Endothelial cell of umbilical vein (primary cell): Measurements from ENCODE around the gene RNF10. TPM values are rescaled to one million over a fixed set of nuclear protein-coding genes. Genes with fewer than 3 reads are reported as not detected.

Source experiments
- BruUV-seq: library from RNA; stranded (reverse); fragments of 400-500 nt; replicated peaks from 2 replicates; lab custom pipeline; 2021; lab: Mats Ljungman, UMichigan
- CTCF ChIA-PET: fragments of 300-600, 350-600 bp; sonication (Branson Sonifier 250); formaldehyde crosslinking; loops from one replicate; lab custom pipeline; 2021; ENCODE audit warnings: antibody characterized with exemption, inconsistent platforms; lab: Charles Lee
- POLR2A ChIA-PET: fragments of 300-600, 350-600 bp; sonication (Branson Sonifier 250); formaldehyde crosslinking; loops from one replicate; lab custom pipeline; 2021; ENCODE audit warnings: antibody characterized with exemption, inconsistent platforms; lab: Charles Lee
- DNase-seq: peaks from one replicate; pipeline ENCODE4 v3.0.0-alpha.2; 2011; ENCODE audit warnings: low read depth, low spot score
- FAIRE-seq: peaks from 2 replicates; lab custom pipeline; 2011; peaks lifted over from hg19 to GRCh38; lab: Jason Lieb, UNC
- H2AFZ ChIP-seq: 2 replicates; pipeline ENCODE4 v1.6.0; 2012; ENCODE audit warnings: low read depth, low read length, control low read depth, inconsistent platforms
- H3K27ac ChIP-seq: 2 replicates; pipeline ENCODE4 v1.5.1; 2011; ENCODE audit warnings: low read depth, mild to moderate bottlenecking, control low read depth, low read length, moderate library complexity; ENCODE audit not compliant: insufficient read depth
- H3K27me3 ChIP-seq, 2 experiments: 2 replicates each; pipeline versions ENCODE4 v1.6.0 to v1.6.1; 2011; ENCODE audit warnings: low read length in 2 of 2, mixed read lengths in 1 of 2; ENCODE audit not compliant: control insufficient read depth in 2 of 2, insufficient read depth in 2 of 2
- H3K36me3 ChIP-seq, 2 experiments: 2 replicates in 1 of 2; 3 replicates in 1 of 2; pipeline ENCODE4 v1.5.1; 2011; ENCODE audit warnings: low read length in 2 of 2, mild to moderate bottlenecking in 1 of 2, moderate library complexity in 1 of 2; ENCODE audit not compliant: control insufficient read depth in 2 of 2, insufficient read depth in 2 of 2; ENCODE audit errors: extremely low read depth in 1 of 2
- H3K4me1 ChIP-seq: 3 replicates; pipeline ENCODE4 v1.5.1; 2011; ENCODE audit warnings: mild to moderate bottlenecking, low read length; ENCODE audit not compliant: control insufficient read depth, insufficient read depth; ENCODE audit errors: extremely low read depth
- H3K4me2 ChIP-seq: 2 replicates; pipeline ENCODE4 v1.6.1; 2011; ENCODE audit warnings: low read length, control low read depth, mixed read lengths; ENCODE audit not compliant: insufficient read depth
- H3K4me3 ChIP-seq, 3 experiments: fragments of 200-600 bp in 1 of 3; sonication (generic), shearing (Covaris generic) in 1 of 3; replicated peaks in 1 of 3; 2 replicates each; pipeline ENCODE4 v1.5.1; 2011 to 2016; ENCODE audit warnings: control low read depth in 3 of 3, low read length in 3 of 3, mild to moderate bottlenecking in 2 of 3, inconsistent platforms in 1 of 3, low read depth in 1 of 3, moderate library complexity in 1 of 3; ENCODE audit not compliant: insufficient read depth in 1 of 3
- H3K79me2 ChIP-seq: 2 replicates; pipeline ENCODE4 v1.6.0; 2012; ENCODE audit warnings: low read length, inconsistent platforms; ENCODE audit not compliant: control insufficient read depth, insufficient read depth
- H3K9ac ChIP-seq: replicated peaks from 2 replicates; pipeline ENCODE3; 2011; ENCODE audit warnings: low read length, control low read depth; ENCODE audit not compliant: insufficient read depth; ENCODE audit errors: extremely low read depth
- H3K9me1 ChIP-seq: replicated peaks from 3 replicates; pipeline ENCODE4 v1.6.0; 2011; ENCODE audit warnings: mild to moderate bottlenecking, low read length; ENCODE audit not compliant: control insufficient read depth, insufficient read depth; ENCODE audit errors: extremely low read depth
- H3K9me3 ChIP-seq: replicated peaks from 2 replicates; pipeline ENCODE4 v1.5.1; 2012; ENCODE audit warnings: low read length, inconsistent platforms; ENCODE audit not compliant: control insufficient read depth, insufficient read depth
- H4K20me1 ChIP-seq: replicated peaks from 2 replicates; pipeline ENCODE3; 2011; ENCODE audit warnings: mild to moderate bottlenecking, low read length; ENCODE audit not compliant: control insufficient read depth, insufficient read depth; ENCODE audit errors: extremely low read depth
- EZH2 ChIP-seq: IDR thresholded peaks from 2 replicates; pipeline ENCODE4 v1.6.1; 2012; ENCODE audit warnings: borderline replicate concordance, low read depth, mild to moderate bottlenecking, moderate library complexity, low read length, inconsistent platforms; ENCODE audit not compliant: severe bottlenecking
- FOS ChIP-seq: IDR thresholded peaks from 2 replicates; pipeline ENCODE4 v1.6.1; 2011; ENCODE audit warnings: mild to moderate bottlenecking, low read length, moderate library complexity, borderline replicate concordance; ENCODE audit not compliant: insufficient read depth
- GATA2 ChIP-seq: IDR thresholded peaks from 2 replicates; pipeline ENCODE4 v1.7.0; 2011; ENCODE audit warnings: low read depth, mild to moderate bottlenecking, moderate library complexity, mixed read lengths, low read length; ENCODE audit not compliant: insufficient read length, insufficient read depth
- JUN ChIP-seq: IDR thresholded peaks from 2 replicates; pipeline ENCODE4 v1.6.1; 2011; ENCODE audit warnings: borderline replicate concordance, low read depth; ENCODE audit not compliant: insufficient read length, insufficient read depth
- MAX ChIP-seq: IDR thresholded peaks from 2 replicates; pipeline ENCODE4 v1.6.1; 2011; ENCODE audit not compliant: insufficient read depth, insufficient read length
- MYC ChIP-seq: IDR thresholded peaks from one replicate; pipeline ENCODE4 v1.6.1; 2011; ENCODE audit warnings: mild to moderate bottlenecking, low read depth, low read length
- POLR2A ChIP-seq: IDR thresholded peaks from 2 replicates; pipeline ENCODE4 v1.6.1; 2012; ENCODE audit warnings: low read depth, mild to moderate bottlenecking, control low read depth, low read length
- POLR2AphosphoS5 ChIP-seq: IDR thresholded peaks from 2 replicates; pipeline ENCODE4 v1.6.1; 2012; ENCODE audit warnings: low read depth, mild to moderate bottlenecking, control low read depth, low read length, moderate library complexity; ENCODE audit not compliant: insufficient read depth
- dilution Hi-C: fragments of 300-500 bp; cut with MboI; formaldehyde crosslinking; loops from one replicate; pipeline ENCODE4 v1.15.0; 2019; ENCODE audit warnings: low sequenced_read_pairs; ENCODE audit not compliant: extremely low pct_ligation_motif_present
- intact Hi-C: fragments of 100-400 bp; cut with micrococcal nuclease; formaldehyde crosslinking; loops from one replicate; pipeline ENCODE4 v1.10.0; 2022
- polyA plus RNA-seq, 4 experiments: library from polyadenylated mRNA; depleted of rRNA in 3 of 4; stranded (reverse) in 3 of 4; unstranded in 1 of 4; fragments of >200 nt; gene quantifications; 2 replicates each; pipeline versions ENCODE4 v1.2.1 to v1.2.3, GENCODE V29; 2011 to 2012; ENCODE audit warnings: missing spikeins in 1 of 4
- total RNA-seq: library from RNA; stranded (reverse); gene quantifications from 2 replicates; pipeline ENCODE4 v1.2.3, GENCODE V29; 2021
- TF ChIP-seq, protein P1 (sequence below), 2 donors: IDR thresholded peaks; 1 replicate in 1 of 2; 2 replicates in 1 of 2; pipeline ENCODE4 v1.5.1; 2011; ENCODE audit warnings: low read length in 2 of 2, mild to moderate bottlenecking in 2 of 2, moderate library complexity in 2 of 2, control low read depth in 1 of 2, inconsistent platforms in 1 of 2, low read depth in 1 of 2; ENCODE audit not compliant: insufficient read depth in 1 of 2; ENCODE audit errors: extremely low read depth in 1 of 2

Gene RNF10
- total and polyA plus RNA-seq, 2 donors (not counting 3 experiments of a cell fraction or from before 2014, with no cell fraction given) = 120 to 236 TPM

DNA sequence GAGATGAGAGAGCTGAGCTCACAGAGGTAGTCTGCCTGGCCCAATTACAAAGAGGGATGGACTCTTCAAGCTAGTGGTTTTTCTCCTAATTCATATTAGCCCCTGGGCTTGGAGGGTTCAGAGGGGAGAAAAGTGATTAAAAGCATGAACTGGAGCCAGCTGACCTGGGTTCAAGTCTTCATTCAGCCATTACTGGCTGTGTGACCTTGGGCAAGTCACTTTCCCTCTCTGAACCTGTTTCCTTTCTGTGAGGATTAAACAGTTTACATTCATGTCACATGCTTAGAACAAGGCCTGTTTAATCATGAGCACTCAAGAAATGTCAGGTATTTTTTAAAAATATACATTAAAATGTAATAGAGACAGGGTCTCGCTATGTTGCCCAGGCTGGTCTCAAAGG is 54.2 kb downstream of the RNF10 start:
- TF ChIP-seq POLR2A (no peak), MYC (no peak), EZH2 (no peak), JUN (no peak), MAX (no peak), FOS (no peak), POLR2AphosphoS5 (no peak), GATA2 (no peak)
- TF ChIP-seq, protein P1, sequence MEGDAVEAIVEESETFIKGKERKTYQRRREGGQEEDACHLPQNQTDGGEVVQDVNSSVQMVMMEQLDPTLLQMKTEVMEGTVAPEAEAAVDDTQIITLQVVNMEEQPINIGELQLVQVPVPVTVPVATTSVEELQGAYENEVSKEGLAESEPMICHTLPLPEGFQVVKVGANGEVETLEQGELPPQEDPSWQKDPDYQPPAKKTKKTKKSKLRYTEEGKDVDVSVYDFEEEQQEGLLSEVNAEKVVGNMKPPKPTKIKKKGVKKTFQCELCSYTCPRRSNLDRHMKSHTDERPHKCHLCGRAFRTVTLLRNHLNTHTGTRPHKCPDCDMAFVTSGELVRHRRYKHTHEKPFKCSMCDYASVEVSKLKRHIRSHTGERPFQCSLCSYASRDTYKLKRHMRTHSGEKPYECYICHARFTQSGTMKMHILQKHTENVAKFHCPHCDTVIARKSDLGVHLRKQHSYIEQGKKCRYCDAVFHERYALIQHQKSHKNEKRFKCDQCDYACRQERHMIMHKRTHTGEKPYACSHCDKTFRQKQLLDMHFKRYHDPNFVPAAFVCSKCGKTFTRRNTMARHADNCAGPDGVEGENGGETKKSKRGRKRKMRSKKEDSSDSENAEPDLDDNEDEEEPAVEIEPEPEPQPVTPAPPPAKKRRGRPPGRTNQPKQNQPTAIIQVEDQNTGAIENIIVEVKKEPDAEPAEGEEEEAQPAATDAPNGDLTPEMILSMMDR (IDR thresholded peaks at IDR 0.05; ENCODE audit: extremely low read depth in 1 of 2, insufficient read depth in 1 of 2, low read depth in 1 of 2, low read length in 2 of 2) = no peak
- peaks cover 0 to 3% of the 10 kb centered on the region in 2 experiments for H3K27me3 ChIP-seq
- H3K79me2 ChIP-seq = no peaks in the 10 kb centered on the region
- CTCF ChIA-PET = interaction anchor here (1.0 to 1.8 kb wide), 3 partner anchors 58 to 384 kb away, joined by 3 to 7 read pairs (median 3); no protein-coding TSS in a partner anchor
- H3K4me2 ChIP-seq = no peak overlapping the region
- intact Hi-C loops (no loop called here), dilution Hi-C loops (no loop called here)
- H3K9ac ChIP-seq = no peak overlapping the region
- H2AFZ ChIP-seq = no peak overlapping the region
- no peak for FAIRE-seq
- H3K36me3 ChIP-seq = no peaks in the 10 kb centered on the region
- H3K9me3 ChIP-seq = no peaks in the 10 kb centered on the region
- BruUV-seq = no TSS peak
- H3K4me3 ChIP-seq = no peak overlapping the region
- no peak overlapping the region for H3K27ac ChIP-seq
- H3K4me1 ChIP-seq = peaks cover 3% of the 10 kb centered on the region
- no peaks in the 10 kb centered on the region for H3K9me1 ChIP-seq
- no peaks in the 10 kb centered on the region for H4K20me1 ChIP-seq
- DNase-seq = no peak
- POLR2A ChIA-PET = no interaction called here
